ENCODE measurements around the gene COX20. TPM values are rescaled to one million over a fixed set of nuclear protein-coding genes. Genes with fewer than 3 reads are reported as not detected.

COX20 gene
- total RNA-seq, result 20.8 TPM
- long read RNA-seq, transcript COX20-203 (4 exons, 2,631 nt), result major isoform, 45 of 79 reads
- long read RNA-seq, transcript COX20-202 (3 exons, 1,005 nt), result minor isoform, 21 of 79 reads
- long read RNA-seq, partial matches to known transcripts, result 0 of 79 reads
- long read RNA-seq, other reads (novel, unspliced or antisense), result 11 of 79 reads

- DNase-seq (ENCODE audit: low spot score), result peak; percentile 95
These were observed at the start of gene COX20 for GRCh38 chr1:244835276-244836134. Gene COX20, plus strand, starts transcription at chr1:244835658. Its CDS starts 57 bp downstream, at chr1:244835715.

GRCh38 chr1:244788493-244789275 is 46.8 kb upstream of the COX20 start:
- no peak for DNase-seq (ENCODE audit: low spot score)

GRCh38 chr1:244789276-244789580 is 46.2 kb upstream of the COX20 start:
- no peak for DNase-seq (ENCODE audit: low spot score)

GRCh38 chr1:244789731-244790130 is 45.7 kb upstream of the COX20 start:
- no peak for DNase-seq (ENCODE audit: low spot score)

GRCh38 chr1:244791061-244791460 is 44.4 kb upstream of the COX20 start:
- no peak for DNase-seq (ENCODE audit: low spot score)

- DNase-seq (ENCODE audit: low spot score), result no peak
These were observed 43.1 kb upstream of the COX20 start for GRCh38 chr1:244792188-244792850.

- DNase-seq (ENCODE audit: low spot score), result no peak
These were observed 41.4 kb upstream of the COX20 start for GRCh38 chr1:244794071-244794470.

GRCh38 chr1:244794516-244794915 is 40.9 kb upstream of the COX20 start:
- DNase-seq (ENCODE audit: low spot score), result peak; percentile 24

GRCh38 chr1:244796719-244797406 is 38.6 kb upstream of the COX20 start:
- DNase-seq (ENCODE audit: low spot score), result peak; percentile 51

GRCh38 chr1:244800821-244801220 is 34.6 kb upstream of the COX20 start:
- DNase-seq (ENCODE audit: low spot score), result peak; percentile 71

GRCh38 chr1:244801246-244801645 is 34.2 kb upstream of the COX20 start:
- peak; percentile 18 for DNase-seq (ENCODE audit: low spot score)

- DNase-seq (ENCODE audit: low spot score), result peak; percentile 39
These were observed 33.4 kb upstream of the COX20 start for GRCh38 chr1:244802041-244802440.

GRCh38 chr1:244802556-244803239 is 32.8 kb upstream of the COX20 start:
- DNase-seq (ENCODE audit: low spot score), result peak; percentile 78

GRCh38 chr1:244804841-244805240 is 30.6 kb upstream of the COX20 start:
- DNase-seq (ENCODE audit: low spot score), result no peak

- DNase-seq (ENCODE audit: low spot score), result no peak
These were observed 28.3 kb upstream of the COX20 start for GRCh38 chr1:244807138-244807537.

- DNase-seq (ENCODE audit: low spot score), result peak; percentile 59
These were observed 25.2 kb upstream of the COX20 start for GRCh38 chr1:244810221-244810620.

- peak; percentile 57 for DNase-seq (ENCODE audit: low spot score)
These were observed 22.1 kb upstream of the COX20 start for GRCh38 chr1:244813327-244813726.

- DNase-seq (ENCODE audit: low spot score), result peak; percentile 73
These were observed 19.8 kb upstream of the COX20 start for GRCh38 chr1:244815600-244816099.

- DNase-seq (ENCODE audit: low spot score), result peak; percentile 37
These were observed 18.0 kb upstream of the COX20 start for GRCh38 chr1:244817415-244817894.

- no peak for DNase-seq (ENCODE audit: low spot score)
These were observed 15.3 kb upstream of the COX20 start for GRCh38 chr1:244820131-244820530.
